Skeletal muscle tissue (tissue), 4 donors: Measurements from ENCODE around the gene MCCC1. TPM values are rescaled to one million over a fixed set of nuclear protein-coding genes. Genes with fewer than 3 reads are reported as not detected.
"Not testable (repeated sequence)": the region's sequence is repeated elsewhere in the genome, so short reads cannot be mapped to it uniquely, and the experiment has no call there.

ENCODE experiments used
- H3K27ac ChIP-seq: one replicate; pipeline ENCODE4 v1.7.0; 2013; ENCODE audit warnings: mild to moderate bottlenecking, low read depth, low read length, inconsistent platforms
- H3K27me3 ChIP-seq, 3 donors: one replicate each; pipeline ENCODE4 v1.7.0; 2013; ENCODE audit warnings: low read length in 3 of 3; ENCODE audit not compliant: control insufficient read depth in 3 of 3, insufficient read depth in 3 of 3
- H3K36me3 ChIP-seq, 3 donors: one replicate each; pipeline ENCODE4 v1.7.0; 2013; ENCODE audit warnings: low read length in 3 of 3; ENCODE audit not compliant: control insufficient read depth in 3 of 3, insufficient read depth in 3 of 3
- H3K4me1 ChIP-seq, 3 donors: one replicate each; pipeline ENCODE4 v1.7.0; 2013; ENCODE audit warnings: low read length in 3 of 3, mild to moderate bottlenecking in 3 of 3; ENCODE audit not compliant: control insufficient read depth in 3 of 3, insufficient read depth in 3 of 3
- H3K4me3 ChIP-seq, 3 donors: one replicate each; pipeline ENCODE4 v1.7.0; 2013; ENCODE audit warnings: low read length in 3 of 3
- H3K9ac ChIP-seq, 3 donors: one replicate each; pipeline ENCODE4 v1.7.0; 2013; ENCODE audit warnings: low read length in 3 of 3, mild to moderate bottlenecking in 3 of 3, moderate library complexity in 2 of 3, low read depth in 1 of 3
- H3K9me3 ChIP-seq, 3 donors: one replicate each; pipeline ENCODE4 v1.7.0; 2013; ENCODE audit warnings: low read length in 3 of 3; ENCODE audit not compliant: control insufficient read depth in 3 of 3
- total RNA-seq: library from RNA; depleted of rRNA; stranded (reverse); fragments of >200 nt; gene quantifications from one replicate; pipeline ENCODE4 v1.2.3, GENCODE V29; 2014
- donor health status: Osteomylitis.

Gene MCCC1
- total RNA-seq, 1 donor from 2014 or later: 16.2 TPM

GRCh38 chr3:183006396-183007002 lies 92.8 kb downstream of the MCCC1 start:
- Histone ChIP-seq H3K27me3 (no peaks in the 10 kb centered on the region), H3K27ac (no peak overlapping the region), H3K9me3 (no peaks in the 10 kb centered on the region), H3K9ac (no peak overlapping the region), H3K36me3 (peaks cover 0 to under 1% (median 0%) of the 10 kb centered on the region in 3 donors), H3K4me3 (no peak overlapping the region), H3K4me1 (no peaks in the 10 kb centered on the region)

- no peaks in the 10 kb centered on the region for H3K36me3 ChIP-seq
- H3K27ac ChIP-seq: no peak overlapping the region
- H3K4me1 ChIP-seq: no peaks in the 10 kb centered on the region
- no peaks in the 10 kb centered on the region for H3K9me3 ChIP-seq
- H3K4me3 ChIP-seq: no peak overlapping the region
- no peaks in the 10 kb centered on the region for H3K27me3 ChIP-seq
- no peak overlapping the region for H3K9ac ChIP-seq
Measured at GRCh38 chr3:182999767-183000166, 99.5 kb downstream of the MCCC1 start.

- H3K27ac ChIP-seq, H3K36me3 ChIP-seq, H3K9me3 ChIP-seq, H3K4me1 ChIP-seq, H3K9ac ChIP-seq, H3K27me3 ChIP-seq, H3K4me3 ChIP-seq: not testable (repeated sequence)
Measured at GRCh38 chr3:182993486-182994201, 105.7 kb downstream of the MCCC1 start.

- no peaks in the 10 kb centered on the region for H3K36me3 ChIP-seq
- no peaks in the 10 kb centered on the region for H3K27me3 ChIP-seq
- no peak overlapping the region for H3K27ac ChIP-seq
- H3K9me3 ChIP-seq: no peaks in the 10 kb centered on the region
- H3K9ac ChIP-seq: no peak overlapping the region
- H3K4me3 ChIP-seq: no peak overlapping the region
- no peaks in the 10 kb centered on the region for H3K4me1 ChIP-seq
Measured at GRCh38 chr3:182989566-182989965, 109.7 kb downstream of the MCCC1 start.

- Histone ChIP-seq H3K9me3 (no peaks in the 10 kb centered on the region), H3K27ac (no peak overlapping the region), H3K4me3 (no peak overlapping the region), H3K36me3 (no peaks in the 10 kb centered on the region), H3K27me3 (no peaks in the 10 kb centered on the region), H3K4me1 (peaks cover under 1 to 3% (median 2%) of the 10 kb centered on the region in 3 donors), H3K9ac (no peak overlapping the region)
Measured at GRCh38 chr3:182986021-182986420, 113.3 kb downstream of the MCCC1 start.

GRCh38 chr3:182983876-182984275 lies 115.4 kb downstream of the MCCC1 start:
- Histone ChIP-seq H3K36me3 (no peaks in the 10 kb centered on the region), H3K4me1 (peaks cover 8 to 12% (median 9%) of the 10 kb centered on the region in 3 donors), H3K27ac (no peak overlapping the region), H3K9me3 (no peaks in the 10 kb centered on the region), H3K4me3 (no peak overlapping the region), H3K9ac (no peak overlapping the region), H3K27me3 (no peaks in the 10 kb centered on the region)

DNA sequence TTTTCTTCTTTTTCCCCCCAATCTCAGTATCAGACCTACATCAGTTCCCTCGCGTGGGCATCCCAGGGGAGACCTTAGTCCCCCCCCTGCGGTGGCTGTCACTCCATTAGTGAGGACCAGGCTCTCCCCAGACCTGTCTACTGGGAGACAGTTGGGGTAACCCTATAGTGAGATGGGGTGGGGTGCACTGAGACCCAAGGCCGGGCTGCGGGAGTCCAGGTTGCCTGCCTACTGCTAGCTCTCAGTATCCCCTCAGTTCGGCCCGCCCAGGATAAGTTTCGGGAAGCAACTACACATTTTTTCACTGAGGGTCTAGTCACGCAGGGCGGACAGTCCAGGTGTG lies 118.3 kb downstream of the MCCC1 start:
- H3K9ac ChIP-seq: peak overlapping the region; percentile 73 to 79 (median 75)
- H3K27ac ChIP-seq: peak overlapping the region; percentile 68
- no peaks in the 10 kb centered on the region for H3K36me3 ChIP-seq
- no peaks in the 10 kb centered on the region for H3K27me3 ChIP-seq
- H3K9me3 ChIP-seq: no peaks in the 10 kb centered on the region
- peaks cover 17 to 20% (median 18%) of the 10 kb centered on the region in 3 donors for H3K4me1 ChIP-seq
- H3K4me3 ChIP-seq: peak overlapping the region; percentile 70 to 74 (median 72)

DNA sequence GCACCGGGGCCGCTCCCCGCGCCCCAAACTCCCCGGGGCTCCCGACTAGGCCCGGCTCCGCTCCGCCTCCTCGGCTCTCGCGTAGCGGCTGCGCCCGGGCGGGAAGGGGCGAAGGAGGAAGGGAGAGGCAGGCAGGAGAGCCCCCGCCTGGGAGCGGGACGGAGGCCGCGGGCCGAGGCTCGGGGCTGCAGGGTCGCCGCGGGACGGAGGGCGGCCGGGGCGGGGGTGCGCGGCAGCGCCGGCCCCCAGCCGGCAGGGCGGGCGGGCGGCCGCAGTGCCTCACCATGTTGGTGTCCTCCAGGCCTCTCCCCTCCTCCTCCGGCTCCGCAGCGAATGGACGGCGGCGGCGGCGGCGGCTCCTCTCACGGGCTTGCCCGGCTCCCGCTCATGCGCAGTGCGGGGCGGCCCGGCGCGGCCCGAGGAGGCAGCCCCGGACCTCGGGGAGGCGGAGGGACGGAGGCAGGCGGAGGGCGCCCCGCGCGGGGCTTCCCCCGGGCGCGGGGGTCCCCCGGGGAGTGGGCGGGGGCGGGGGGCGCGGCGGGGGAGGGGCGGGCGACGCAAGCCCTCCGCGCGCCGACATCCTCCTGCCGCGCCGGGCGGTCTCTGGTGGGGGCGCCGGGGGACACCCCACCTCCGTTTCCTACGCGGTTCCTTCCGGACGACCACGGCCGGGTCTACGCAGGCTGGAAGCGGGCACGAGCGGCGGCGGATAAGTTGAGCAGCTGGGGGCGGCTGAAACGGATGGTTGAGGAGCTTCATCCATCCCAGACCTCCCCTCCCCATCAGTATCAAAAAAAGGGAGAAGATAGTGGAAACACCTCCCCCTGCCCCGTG lies 118.9 kb downstream of the MCCC1 start, which contains the start of gene DCUN1D1:
Gene DCUN1D1 (minus strand): TSS at position 335 of the 834 bp plus-strand sequence. CDS start 49 bp downstream, at position 286.
- H3K36me3 ChIP-seq: no peaks in the 10 kb centered on the region
- H3K9ac ChIP-seq: peak within 1 kb of the TSS; percentile 84 to 92 (median 84)
- H3K4me1 ChIP-seq: peaks cover 17 to 20% (median 18%) of the 10 kb centered on the region in 3 donors
- peak within 1 kb of the TSS; percentile 68 for H3K27ac ChIP-seq
- peak within 1 kb of the TSS; percentile 82 to 86 (median 85) for H3K4me3 ChIP-seq
- H3K9me3 ChIP-seq: no peaks in the 10 kb centered on the region
- H3K27me3 ChIP-seq: no peaks in the 10 kb centered on the region

DNA sequence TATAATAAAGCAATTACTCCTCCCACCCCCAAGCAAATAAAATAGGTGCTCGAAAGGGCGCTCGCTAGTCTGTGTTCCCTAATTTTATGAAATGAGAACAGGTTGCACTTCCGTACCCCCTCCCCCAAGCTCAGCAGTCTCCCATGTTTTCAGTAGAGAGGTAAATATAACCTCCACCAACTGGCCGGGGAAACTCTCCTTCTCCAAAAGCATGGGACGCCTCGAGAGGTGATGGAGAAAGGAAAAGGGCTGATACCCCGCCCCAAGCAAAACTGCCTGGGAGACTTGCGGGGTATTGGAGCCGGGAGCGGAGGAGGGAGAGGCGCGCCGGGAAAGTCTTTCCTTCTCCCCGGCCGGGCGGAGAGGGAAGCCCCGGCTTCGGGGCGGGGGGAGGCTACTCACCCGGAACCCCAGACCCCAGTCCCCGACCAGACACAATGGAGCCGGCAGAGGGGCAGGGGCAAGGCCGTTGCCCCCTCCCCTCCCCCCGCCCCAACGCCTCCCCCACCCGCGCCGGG lies 119.6 kb downstream of the MCCC1 start:
- Histone ChIP-seq H3K27ac (peak overlapping the region; percentile 49), H3K4me1 (peaks cover 17 to 20% (median 18%) of the 10 kb centered on the region in 3 donors), H3K9me3 (no peaks in the 10 kb centered on the region), H3K27me3 (no peaks in the 10 kb centered on the region), H3K9ac (peak overlapping the region; percentile 84 to 92 (median 84)), H3K36me3 (no peaks in the 10 kb centered on the region), H3K4me3 (peak overlapping the region; percentile 82 to 86 (median 85))
